Stimulated activated CD4-positive, alpha-beta T cell treated with anti-CD3 and anti-CD28 coated beads, Interleukin-15, amount 100 ng/mL, for 1 hour (primary cell): ENCODE results near the gene WDR90.

Source experiments
- DNase-seq, 2 donors: peaks; one replicate each; pipeline ENCODE4 v3.0.0-alpha.2; 2020; ENCODE audit warnings: low read depth in 1 of 2, low spot score in 1 of 2

WDR90 gene

DNA sequence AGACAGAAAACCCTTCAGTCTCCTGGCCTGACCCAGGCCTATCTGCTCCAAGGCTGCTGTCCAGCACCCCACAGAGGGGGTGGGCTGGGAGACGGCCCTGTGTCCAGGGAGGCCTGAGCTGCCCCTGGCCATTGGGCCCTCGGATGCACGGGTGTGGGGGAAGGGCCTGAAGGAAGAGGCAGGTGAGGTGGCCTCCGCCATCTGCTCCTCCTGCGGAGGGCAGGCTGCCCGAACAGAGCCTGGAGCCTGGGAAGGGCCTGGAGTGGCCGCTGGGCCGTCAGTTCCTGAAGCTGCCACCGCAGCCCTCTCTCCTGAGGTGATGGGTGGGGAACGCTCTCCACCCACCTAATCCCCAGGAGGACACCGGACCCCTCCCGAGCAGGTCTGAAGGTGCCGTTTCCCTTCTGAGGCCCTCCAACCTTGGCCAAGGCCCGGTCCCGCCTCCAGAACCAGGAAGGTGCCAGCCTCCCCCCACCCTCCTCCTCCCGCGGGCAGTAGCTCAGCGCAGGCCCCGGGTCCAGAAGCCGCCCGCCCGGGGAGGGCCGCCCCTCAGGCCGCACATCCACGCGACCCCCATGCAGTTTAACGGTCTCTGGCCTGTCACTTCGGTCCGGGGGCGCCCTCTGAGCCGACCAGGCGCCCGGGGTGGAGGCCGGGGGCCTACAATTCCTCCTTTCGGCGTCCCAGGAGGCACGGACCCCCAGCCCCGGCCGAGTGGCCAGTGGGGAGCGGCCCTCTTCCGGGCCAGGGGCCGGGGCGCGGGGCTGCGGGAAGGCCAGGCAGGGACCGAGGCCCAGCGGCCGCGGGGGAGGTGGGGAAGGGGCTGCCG is 55.6 kb downstream of the WDR90 start:
- no peak for DNase-seq

DNA sequence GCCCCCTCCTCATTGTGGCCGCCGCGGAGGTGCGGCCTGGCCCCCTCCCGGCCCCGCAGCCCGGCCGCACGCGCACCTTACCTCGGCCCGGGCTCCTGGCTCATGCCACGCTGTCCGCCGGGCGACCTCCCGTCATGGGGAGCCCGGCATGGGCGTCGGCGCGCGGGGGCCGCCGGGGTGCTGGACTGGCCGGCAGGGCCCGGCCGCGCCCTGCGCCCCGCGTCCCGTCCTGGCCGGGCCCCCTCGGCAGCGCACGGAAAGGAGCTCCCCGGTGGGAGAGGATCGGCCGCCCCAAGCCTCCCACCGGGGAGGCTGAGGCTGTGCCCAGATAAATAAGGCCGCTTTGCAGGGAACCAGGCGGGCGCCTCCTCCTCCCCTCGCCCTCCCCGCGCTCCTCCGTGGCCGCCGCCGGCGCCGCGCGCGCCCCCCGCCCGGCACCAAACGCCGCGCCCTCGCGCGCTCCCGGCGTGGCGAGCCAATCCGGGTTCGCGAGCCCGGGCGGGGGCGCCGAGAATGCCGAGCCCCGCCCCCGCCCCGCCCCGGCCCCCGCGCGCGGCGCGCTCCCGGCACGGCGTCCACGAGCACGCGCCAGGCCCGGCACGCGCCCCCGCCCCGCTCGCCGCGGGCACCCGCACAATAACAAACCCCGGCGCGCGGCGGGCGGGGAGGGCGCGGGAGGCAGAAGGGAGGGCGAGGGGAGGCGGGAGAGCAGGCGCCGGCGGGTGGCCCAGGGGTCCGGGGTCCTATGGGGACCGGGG is 56.4 kb downstream of the WDR90 start, which contains the start of gene FBXL16:
TSS of gene FBXL16 (minus strand) at position 371 of the 758 bp plus-strand sequence. CDS start 8,396 bp downstream, outside the sequence.
- no peak for DNase-seq

DNA sequence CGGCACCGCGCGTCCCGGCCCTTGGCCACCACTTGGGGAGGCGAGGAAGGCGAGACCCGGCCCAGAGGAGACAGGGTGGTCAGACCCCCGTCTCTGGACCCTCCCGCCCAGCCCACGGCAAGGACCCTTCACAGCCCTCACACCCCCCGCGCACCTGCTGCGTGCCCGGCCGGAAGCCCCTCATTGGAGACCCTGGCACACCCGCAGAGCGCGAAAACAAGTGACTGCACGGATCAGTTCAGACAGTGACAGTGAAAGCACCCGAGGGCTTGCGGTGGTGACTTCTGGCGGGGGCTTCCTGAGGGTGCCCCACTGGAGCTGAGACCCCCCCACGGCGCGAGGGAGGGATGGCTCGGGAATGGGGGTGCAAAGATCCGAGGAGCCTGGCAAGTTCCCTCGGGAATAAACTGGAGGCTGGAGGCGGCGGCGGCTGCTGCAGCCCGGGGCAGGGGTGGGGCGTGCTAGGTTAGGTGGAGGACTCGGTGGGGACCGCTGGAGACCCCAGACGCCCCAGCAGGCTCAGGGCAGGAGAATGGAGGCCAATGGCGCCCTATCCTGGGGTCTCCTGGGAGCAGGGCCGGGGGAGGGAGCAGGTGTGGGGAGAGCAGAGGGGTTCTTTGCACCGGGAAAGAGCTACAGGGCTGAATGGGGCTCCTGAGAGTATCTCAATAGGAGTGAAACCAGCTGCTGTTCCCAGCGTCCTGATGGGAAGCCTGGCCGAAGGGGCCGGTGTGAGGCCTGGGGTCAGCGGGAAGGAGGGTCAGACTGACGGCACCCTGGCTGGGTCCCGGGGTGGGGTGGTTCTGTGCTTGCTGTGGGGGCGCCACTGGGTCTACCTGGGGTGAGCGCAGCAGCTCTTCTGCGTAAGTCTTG is 57.3 kb downstream of the WDR90 start:
- no peak for DNase-seq

DNA sequence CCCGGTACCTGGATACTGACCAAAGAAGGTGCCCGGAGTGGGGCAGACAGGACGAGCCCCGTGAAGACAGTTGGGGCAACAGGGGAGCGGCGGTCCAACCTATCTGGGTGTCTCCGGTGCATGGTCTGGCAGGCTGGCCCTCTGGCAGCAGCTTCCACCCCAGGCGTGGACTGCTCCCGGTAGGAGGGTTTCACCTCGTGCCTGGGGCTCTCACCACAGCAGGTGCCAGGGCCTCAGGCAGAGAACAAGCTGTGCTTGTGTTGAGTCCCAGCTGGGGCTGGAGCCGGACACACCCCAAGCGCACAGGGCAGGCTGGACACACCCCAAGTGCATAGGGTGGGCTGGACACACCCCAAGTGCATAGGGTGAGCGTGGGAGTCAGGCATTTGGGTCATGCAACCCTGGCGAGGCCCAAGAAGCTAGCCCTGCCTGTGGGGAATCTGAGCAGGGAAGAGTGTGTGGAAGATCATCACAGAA is 57.9 kb downstream of the WDR90 start:
- DNase-seq = no peak

DNA sequence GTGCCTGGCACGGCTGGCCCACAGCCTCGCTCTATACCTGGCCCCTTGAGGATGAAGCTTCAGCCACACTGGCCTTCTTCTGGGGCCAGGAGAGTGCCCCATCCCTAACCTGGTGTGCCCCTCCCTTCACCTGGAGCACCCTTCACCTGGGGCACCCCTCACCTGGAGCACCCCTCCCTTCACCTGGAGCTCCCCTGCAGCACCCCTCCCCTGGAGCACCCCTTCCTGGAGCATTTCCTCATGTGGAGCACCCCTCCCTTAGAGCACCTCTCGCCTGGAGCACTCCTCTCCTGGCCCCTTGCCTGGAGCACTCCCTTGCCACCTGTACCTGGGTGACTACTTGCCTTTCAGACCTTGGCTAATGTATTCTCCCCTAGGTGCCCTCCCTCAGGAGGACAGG is 58.9 kb downstream of the WDR90 start:
- no peak for DNase-seq

DNA sequence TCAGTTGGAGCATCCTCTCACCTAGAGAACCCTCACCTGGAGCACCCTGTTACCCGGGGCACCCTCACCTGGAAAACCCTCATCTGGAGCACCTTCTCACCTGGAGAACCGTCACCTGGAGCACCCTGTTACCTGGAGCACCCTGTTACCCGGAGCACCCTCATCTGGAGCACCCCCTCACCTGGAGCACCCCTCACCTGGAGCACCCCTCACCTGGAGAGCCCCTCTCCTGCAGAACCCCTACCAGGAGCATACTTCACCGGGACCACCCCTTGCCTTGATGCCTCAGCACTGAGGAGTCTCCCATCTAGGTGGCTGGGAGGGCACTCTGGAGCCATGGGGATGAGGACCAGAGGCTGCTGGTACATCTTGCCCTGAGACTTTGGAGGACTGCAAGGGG is 59.8 kb downstream of the WDR90 start:
- DNase-seq = no peak

DNA sequence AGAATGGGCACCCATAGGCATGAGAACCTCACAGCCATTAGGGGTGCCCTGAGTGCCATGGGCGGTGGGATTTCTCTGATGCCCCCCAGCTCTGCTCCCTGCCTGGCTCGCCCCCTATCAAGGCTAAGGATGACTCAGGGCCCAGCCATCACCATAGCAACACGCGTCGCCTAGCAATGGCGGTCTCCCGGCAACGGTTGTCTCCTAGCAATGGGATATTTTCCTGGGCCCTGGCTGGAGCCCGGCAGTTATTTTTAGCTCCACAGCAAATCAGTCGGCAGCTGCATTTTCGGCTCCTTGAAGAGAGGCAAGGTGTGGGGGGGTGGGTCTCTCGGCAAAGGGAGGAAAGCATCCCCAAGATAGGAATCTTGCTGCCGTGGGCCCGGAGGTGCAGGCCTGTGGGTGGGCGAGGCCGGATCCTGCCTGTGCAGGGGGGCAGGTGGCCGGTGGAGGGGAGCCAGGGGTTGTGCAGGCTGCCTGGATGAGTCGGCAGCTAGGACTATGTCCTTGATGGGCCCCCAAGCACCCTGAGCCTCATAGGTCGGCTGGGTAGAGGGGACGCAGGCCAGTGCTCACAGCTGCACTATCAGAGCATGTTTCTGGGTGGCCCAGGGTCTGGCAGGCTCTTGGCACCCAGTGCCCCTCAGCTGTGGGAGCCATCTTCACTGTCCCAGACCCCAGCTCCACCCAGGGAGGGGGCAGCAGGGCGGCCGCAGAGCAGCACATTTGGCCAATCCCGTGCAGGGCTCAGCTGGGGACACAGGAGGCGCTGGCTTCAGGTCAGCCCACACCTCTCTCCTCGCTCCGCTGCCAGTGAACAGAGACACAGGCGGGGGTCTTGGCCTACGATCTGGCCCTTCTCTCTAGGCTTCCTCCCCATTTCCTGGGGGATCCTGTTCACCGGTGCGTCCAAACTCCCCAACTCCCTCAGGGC is 60.7 kb downstream of the WDR90 start:
- DNase-seq = no peak

DNA sequence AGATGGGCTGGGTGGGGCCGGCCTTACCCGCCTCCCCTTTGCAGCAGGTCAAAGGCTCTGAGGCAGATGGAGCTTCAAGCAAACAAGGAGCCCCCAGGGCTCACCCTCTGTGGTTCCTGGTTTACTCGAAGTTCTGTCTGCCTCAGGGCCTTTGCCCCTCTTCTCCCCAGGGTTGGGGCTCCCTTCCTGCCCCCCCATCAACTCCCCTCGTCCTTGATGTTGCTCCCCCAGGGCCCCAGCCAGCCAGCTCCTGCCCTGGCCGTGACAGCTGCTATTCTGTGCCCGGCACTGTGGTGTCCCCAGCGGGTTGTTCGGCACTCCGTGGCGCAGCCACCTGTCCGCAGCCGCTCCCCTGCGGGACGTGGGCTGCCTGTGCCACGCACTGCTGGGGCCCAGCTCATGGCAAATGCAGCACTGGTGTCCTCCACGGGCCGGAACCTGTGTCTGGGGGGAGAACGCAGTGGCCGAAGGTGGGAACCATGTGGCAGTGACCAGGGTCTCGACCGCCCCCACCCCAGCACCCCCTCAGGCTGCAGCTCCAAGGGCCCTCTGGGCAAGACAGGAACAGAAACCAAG is 61.4 kb downstream of the WDR90 start:
- no peak for DNase-seq

DNA sequence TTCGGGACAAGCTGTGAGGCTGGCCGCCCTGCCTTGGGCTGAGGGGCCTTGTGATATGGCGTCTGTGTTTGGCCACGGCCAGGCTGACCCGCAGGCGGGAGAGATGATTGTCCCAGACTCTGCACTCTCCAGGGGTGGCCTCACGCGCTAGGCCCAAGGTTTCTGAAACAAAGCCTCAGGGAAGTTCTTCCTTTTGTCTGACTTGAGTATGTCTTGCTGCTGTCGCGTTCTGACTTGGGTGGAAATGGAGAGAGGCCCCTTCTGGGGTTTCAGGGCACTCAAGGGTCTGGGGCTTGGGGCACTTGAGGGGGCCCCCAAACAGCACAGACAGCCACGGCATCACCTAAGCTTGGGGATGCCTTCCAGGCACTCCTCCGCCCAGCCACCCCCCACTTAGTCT is 61.9 kb downstream of the WDR90 start:
- DNase-seq = no peak

DNA sequence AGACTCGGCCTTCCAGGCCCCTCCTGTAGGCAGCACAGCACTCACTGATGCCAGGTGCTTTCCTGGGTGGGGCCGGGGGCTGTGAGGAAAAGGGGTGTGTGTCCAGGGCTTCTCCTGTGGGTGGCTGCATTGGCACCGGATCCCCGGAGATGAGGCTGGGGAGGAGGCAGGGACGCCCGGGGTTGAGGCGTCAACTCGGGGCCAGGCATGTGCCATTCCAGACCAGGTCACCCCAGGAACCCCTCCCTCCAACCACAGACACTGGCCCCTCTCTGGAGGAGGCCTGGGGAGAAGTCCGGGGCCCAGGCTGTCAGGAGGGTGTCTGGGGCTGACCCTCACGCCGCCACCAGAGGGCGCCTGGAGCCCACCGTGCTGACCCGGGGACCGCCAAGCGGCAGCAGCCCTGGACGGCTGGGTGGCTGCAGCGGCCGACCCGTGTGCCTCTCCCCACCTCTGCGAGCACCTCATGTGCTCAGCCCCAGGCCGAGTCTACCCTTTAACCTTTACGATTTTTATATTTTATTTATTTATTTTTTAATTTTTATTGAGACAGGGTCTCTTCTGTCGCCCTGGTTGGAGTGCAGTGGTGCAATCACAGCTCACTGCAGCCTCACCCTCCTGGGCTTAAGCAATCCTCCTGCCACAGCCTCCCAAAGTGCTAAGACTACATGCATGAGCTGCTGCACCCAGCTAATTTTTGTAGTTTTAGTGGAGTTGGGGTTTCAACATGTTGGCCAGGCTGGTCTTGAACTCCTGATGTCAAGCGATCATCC is 62.6 kb downstream of the WDR90 start:
- peak; percentile 60 to 72 for DNase-seq

DNA sequence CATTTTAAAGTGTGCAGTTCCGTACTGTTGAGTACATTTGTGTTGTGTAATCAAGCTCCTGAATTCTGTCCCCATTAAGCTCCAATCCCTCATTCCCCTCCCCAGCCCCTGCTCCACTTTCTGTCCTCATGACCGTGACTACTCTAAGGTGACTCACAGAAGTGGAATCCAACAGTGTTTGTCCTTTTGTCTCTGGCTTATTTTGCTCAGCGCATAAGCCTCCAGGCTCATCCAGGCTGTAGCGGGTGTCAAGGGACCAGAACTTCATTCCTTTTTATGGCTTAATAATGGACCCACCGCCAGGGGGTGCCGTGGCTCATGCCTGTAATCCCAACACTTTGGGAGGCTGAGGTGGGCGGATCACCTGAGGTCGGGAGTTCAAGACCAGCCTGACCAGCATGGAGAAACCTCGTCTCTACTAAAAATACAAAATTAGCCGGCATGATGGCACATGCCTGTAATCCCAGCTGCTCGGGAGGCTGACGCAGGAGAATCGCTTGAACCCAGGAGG is 63.6 kb downstream of the WDR90 start:
- DNase-seq = peak in 1 of 2 donors; percentile 37

DNA sequence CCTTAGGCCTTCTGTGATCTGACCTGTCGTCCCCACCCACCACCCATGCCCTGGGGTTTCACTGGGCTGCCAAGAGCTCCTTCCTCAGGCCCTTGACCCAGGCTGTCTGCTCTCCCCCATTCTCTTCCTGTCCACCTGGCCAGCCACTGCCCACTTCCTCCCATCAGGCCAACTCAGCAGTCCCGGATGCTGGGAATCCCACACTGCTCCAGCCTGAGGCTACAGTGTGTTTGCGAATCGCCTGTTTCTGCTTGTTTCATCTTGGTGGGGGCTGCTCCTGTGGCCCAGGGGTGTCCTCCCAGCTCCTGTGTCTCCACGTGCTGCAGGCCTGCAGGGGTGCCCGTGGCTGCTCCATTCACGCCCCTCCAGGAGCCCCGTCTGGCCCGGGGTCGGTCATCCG is 64.9 kb downstream of the WDR90 start:
- no peak for DNase-seq

DNA sequence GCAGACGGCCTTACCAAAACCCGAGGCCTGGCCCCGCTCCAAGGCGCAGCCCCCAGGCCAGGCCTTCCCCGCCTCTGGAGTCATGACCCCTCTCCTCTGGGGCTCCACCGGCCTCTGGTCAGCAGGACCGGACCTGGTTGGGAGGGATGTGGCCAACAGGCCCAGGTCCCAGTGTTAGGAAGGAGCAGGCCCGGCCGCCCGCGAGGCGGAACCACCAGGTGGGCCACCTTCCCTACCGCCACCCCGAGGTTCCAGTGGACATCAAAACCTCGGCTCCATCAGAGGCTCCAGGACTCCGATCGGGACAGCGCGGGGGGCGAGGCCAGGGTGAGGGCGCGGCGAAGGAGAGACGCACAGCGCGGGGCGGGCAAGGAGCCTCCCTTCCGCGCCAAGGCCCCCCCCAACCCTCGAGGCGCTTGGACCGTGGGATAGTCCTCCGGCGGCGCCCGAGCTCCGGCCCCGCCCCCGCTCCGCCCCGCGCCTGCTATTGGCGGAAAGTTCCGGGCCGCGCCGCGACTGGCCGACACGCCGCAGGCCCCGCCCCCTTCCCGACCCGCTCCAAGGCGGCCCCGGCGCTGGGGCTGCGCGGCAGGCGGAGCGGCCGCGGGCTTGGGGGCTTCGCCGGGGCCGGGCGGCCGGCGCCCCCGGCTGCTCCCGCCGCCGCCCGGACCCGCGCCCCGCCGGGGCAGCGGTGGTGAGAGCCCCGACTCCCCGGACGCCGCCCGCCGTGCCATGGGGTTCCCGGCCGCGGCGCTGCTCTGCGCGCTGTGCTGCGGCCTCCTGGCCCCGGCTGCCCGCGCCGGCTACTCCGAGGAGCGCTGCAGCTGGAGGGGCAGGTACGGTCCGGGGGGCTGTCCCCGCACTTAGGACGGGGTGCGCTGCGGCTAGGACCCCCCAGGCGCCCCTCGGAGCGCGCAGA is 65.7 kb downstream of the WDR90 start, which contains the start of gene METRN:
TSS of gene METRN (plus strand) at position 561 of the 919 bp plus-strand sequence. CDS start at position 733, 172 bp downstream.
- peak; percentile 72 to 92 for DNase-seq

DNA sequence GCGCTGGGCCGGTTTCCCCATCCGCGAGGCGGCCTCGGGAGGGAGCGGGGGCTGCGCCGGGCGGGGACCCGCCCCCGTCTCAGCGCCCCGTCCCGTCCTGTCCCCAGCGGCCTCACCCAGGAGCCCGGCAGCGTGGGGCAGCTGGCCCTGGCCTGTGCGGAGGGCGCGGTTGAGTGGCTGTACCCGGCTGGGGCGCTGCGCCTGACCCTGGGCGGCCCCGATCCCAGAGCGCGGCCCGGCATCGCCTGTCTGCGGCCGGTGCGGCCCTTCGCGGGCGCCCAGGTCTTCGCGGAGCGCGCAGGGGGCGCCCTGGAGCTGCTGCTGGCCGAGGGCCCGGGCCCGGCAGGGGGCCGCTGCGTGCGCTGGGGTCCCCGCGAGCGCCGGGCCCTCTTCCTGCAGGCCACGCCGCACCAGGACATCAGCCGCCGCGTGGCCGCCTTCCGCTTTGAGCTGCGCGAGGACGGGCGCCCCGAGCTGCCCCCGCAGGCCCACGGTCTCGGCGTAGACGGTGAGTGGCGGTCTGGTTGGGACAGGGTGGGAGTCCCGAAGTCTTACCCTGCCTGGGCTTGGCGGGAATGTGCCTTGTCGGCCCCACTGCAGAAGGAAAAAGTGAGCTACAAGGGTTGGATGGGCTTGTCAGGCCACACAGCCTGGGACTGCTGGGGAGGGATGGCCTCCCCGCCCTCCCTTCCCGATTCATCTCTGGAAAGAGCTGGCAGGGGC is 66.5 kb downstream of the WDR90 start:
- no peak for DNase-seq

DNA sequence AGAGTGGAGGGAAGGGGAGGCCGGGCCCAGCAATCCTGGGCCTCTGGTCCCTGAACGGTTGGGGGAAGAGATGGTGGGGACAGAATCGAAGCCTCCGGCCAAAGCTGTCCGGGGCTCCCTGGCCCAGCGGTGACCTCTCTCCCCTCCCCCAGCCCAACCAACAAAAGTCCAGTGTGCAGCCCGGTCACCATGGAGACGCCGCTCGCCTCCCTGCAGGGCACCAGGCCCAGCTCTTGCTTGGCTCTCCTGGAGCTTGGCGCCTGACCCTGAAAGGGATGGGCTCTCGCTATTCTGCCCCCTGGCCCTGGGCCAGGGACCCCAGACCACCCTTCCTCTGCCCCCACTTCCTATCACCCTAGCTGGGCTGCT is 67.0 kb downstream of the WDR90 start:
- no peak for DNase-seq

DNA sequence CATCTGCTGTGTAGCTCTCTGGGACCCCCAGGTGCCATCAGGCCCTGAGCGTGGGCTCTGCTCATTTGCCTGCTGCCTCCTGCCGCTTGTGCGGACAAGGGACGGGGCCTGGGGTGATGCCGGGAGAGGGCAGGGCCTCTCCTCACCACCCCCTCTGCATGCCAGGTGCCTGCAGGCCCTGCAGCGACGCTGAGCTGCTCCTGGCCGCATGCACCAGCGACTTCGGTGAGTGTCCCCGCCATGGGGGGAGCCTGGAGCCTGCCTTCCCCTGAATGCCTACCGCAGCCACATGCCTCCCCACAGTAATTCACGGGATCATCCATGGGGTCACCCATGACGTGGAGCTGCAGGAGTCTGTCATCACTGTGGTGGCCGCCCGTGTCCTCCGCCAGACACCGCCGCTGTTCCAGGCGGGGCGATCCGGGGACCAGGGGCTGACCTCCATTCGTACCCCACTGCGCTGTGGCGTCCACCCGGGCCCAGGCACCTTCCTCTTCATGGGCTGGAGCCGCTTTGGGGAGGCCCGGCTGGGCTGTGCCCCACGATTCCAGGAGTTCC is 67.7 kb downstream of the WDR90 start:
- DNase-seq = no peak
